ENCODE measurements around the gene PLAC1. TPM values are rescaled to one million over a fixed set of nuclear protein-coding genes. Genes with fewer than 3 reads are reported as not detected.

The PLAC1 gene
- polyA plus RNA-seq, 1 donor from 2014 or later, result not detected

DNA sequence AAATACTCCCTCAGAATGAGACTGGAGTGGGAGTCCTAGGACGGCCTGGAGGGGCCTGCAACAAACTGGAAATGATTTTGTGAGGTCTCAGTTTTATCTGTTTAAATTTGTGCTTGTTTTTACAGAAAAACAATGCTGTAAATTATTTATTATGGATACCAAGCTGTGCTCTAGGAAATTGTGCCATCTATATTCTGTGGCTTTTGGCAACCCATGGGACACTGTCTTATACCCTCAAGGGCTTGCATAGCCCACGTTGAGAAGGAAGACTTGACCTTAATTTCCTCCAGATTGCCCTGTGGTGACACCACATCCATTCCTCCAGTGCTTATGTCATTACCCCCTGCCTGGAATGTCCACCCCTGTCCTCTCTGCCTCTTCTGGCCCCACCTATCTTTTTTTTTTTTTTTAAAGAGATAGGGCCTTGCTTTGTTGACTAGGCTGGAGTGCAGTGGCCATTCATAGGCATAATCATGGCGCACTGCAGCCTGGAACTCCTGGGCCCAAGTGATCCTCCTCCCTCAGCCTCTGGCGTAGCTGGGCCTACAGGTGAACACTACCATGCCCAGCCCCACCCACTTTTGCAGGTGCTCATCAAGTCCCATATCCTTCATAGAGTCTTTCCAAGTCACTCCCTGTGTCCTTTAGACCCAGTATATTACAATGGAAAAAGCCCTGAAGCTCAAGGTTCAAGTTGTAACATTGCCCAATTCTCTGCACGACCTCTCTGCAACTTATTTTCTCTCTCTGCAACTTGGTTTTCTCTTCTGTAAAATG is 120.9 kb downstream of the PLAC1 start:
- Histone ChIP-seq H3K9me2 (ENCODE audit: insufficient read depth, low read length) (no peaks in the 10 kb centered on the region), H3K79me2 (replicated peaks; ENCODE audit: insufficient read depth, low read length) (no peaks in the 10 kb centered on the region), H3F3A (ENCODE audit: insufficient read depth, low read length, poor library complexity, severe bottlenecking) (no peaks in the 10 kb centered on the region), H2AFZ (ENCODE audit: low read depth, low read length) (no peak overlapping the region), H3K9me3 (ENCODE audit: low read length) (no peaks in the 10 kb centered on the region), H3K36me3 (ENCODE audit: insufficient read depth, low read length) (no peaks in the 10 kb centered on the region), H3K27ac (ENCODE audit: low read length) (no peak overlapping the region), H3K4me2 (ENCODE audit: low read length) (no peak overlapping the region), H4K20me1 (ENCODE audit: insufficient read depth) (no peaks in the 10 kb centered on the region), H3K9ac (ENCODE audit: low read length) (no peak overlapping the region), H3K27me3 (ENCODE audit: insufficient read depth, low read depth, low read length) (no peaks in the 10 kb centered on the region), H3K4me3 (ENCODE audit: low read length) (no peak overlapping the region)
- TF ChIP-seq, protein P1, sequence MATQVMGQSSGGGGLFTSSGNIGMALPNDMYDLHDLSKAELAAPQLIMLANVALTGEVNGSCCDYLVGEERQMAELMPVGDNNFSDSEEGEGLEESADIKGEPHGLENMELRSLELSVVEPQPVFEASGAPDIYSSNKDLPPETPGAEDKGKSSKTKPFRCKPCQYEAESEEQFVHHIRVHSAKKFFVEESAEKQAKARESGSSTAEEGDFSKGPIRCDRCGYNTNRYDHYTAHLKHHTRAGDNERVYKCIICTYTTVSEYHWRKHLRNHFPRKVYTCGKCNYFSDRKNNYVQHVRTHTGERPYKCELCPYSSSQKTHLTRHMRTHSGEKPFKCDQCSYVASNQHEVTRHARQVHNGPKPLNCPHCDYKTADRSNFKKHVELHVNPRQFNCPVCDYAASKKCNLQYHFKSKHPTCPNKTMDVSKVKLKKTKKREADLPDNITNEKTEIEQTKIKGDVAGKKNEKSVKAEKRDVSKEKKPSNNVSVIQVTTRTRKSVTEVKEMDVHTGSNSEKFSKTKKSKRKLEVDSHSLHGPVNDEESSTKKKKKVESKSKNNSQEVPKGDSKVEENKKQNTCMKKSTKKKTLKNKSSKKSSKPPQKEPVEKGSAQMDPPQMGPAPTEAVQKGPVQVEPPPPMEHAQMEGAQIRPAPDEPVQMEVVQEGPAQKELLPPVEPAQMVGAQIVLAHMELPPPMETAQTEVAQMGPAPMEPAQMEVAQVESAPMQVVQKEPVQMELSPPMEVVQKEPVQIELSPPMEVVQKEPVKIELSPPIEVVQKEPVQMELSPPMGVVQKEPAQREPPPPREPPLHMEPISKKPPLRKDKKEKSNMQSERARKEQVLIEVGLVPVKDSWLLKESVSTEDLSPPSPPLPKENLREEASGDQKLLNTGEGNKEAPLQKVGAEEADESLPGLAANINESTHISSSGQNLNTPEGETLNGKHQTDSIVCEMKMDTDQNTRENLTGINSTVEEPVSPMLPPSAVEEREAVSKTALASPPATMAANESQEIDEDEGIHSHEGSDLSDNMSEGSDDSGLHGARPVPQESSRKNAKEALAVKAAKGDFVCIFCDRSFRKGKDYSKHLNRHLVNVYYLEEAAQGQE (IDR thresholded peaks at IDR 0.05; ENCODE audit: borderline replicate concordance), result no peak
- TF ChIP-seq, protein P2, sequence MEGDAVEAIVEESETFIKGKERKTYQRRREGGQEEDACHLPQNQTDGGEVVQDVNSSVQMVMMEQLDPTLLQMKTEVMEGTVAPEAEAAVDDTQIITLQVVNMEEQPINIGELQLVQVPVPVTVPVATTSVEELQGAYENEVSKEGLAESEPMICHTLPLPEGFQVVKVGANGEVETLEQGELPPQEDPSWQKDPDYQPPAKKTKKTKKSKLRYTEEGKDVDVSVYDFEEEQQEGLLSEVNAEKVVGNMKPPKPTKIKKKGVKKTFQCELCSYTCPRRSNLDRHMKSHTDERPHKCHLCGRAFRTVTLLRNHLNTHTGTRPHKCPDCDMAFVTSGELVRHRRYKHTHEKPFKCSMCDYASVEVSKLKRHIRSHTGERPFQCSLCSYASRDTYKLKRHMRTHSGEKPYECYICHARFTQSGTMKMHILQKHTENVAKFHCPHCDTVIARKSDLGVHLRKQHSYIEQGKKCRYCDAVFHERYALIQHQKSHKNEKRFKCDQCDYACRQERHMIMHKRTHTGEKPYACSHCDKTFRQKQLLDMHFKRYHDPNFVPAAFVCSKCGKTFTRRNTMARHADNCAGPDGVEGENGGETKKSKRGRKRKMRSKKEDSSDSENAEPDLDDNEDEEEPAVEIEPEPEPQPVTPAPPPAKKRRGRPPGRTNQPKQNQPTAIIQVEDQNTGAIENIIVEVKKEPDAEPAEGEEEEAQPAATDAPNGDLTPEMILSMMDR (IDR thresholded peaks at IDR 0.05; ENCODE audit: poor library complexity, severe bottlenecking), result no peak
- no peak for TF ChIP-seq EP300 (conservative IDR thresholded peaks at IDR 0.05; ENCODE audit: poor library complexity, severe bottlenecking)
- TF ChIP-seq RAD21 (conservative IDR thresholded peaks at IDR 0.05), result no peak
- TF ChIP-seq MXI1 (conservative IDR thresholded peaks at IDR 0.05; ENCODE audit: poor library complexity, severe bottlenecking), result no peak
- no peak for TF ChIP-seq TAF1 (IDR thresholded peaks at IDR 0.05; ENCODE audit: low read depth)
- no peak for TF ChIP-seq POLR2AphosphoS5 (IDR thresholded peaks at IDR 0.05)
- TF ChIP-seq SMC3 (conservative IDR thresholded peaks at IDR 0.05; ENCODE audit: poor library complexity), result no peak
- no peak for TF ChIP-seq EZH2 (IDR thresholded peaks at IDR 0.05; ENCODE audit: borderline replicate concordance, insufficient read depth, low read length, poor library complexity, severe bottlenecking)

- Histone ChIP-seq H3F3A (ENCODE audit: insufficient read depth, low read length, poor library complexity, severe bottlenecking) (no peaks in the 10 kb centered on the region), H3K27ac (ENCODE audit: low read length) (no peak overlapping the region), H3K79me2 (replicated peaks; ENCODE audit: insufficient read depth, low read length) (no peaks in the 10 kb centered on the region), H3K27me3 (ENCODE audit: insufficient read depth, low read depth, low read length) (no peaks in the 10 kb centered on the region), H3K36me3 (ENCODE audit: insufficient read depth, low read length) (no peaks in the 10 kb centered on the region), H4K20me1 (ENCODE audit: insufficient read depth) (no peaks in the 10 kb centered on the region), H3K9ac (ENCODE audit: low read length) (no peak overlapping the region), H3K4me3 (ENCODE audit: low read length) (no peak overlapping the region), H2AFZ (ENCODE audit: low read depth, low read length) (no peak overlapping the region), H3K9me3 (ENCODE audit: low read length) (no peaks in the 10 kb centered on the region), H3K4me2 (ENCODE audit: low read length) (no peak overlapping the region), H3K9me2 (ENCODE audit: insufficient read depth, low read length) (no peaks in the 10 kb centered on the region)
- TF ChIP-seq, protein P2 (IDR thresholded peaks at IDR 0.05; ENCODE audit: poor library complexity, severe bottlenecking), result no peak
- no peak for TF ChIP-seq MXI1 (conservative IDR thresholded peaks at IDR 0.05; ENCODE audit: poor library complexity, severe bottlenecking)
- no peak for TF ChIP-seq TAF1 (IDR thresholded peaks at IDR 0.05; ENCODE audit: low read depth)
- TF ChIP-seq, protein P1 (IDR thresholded peaks at IDR 0.05; ENCODE audit: borderline replicate concordance), result no peak
- no peak for TF ChIP-seq SMC3 (conservative IDR thresholded peaks at IDR 0.05; ENCODE audit: poor library complexity)
- no peak for TF ChIP-seq EZH2 (IDR thresholded peaks at IDR 0.05; ENCODE audit: borderline replicate concordance, insufficient read depth, low read length, poor library complexity, severe bottlenecking)
Observed at GRCh38 chrX:134533952-134534351, 124.3 kb downstream of the PLAC1 start.
